GM04503 (cell line): ENCODE measurements around the gene ROGDI.

ENCODE experiments used
- DNase-seq: peaks from one replicate; pipeline ENCODE4 v3.0.0-alpha.2; 2012; ENCODE audit warnings: low read depth

Gene ROGDI, protein sequence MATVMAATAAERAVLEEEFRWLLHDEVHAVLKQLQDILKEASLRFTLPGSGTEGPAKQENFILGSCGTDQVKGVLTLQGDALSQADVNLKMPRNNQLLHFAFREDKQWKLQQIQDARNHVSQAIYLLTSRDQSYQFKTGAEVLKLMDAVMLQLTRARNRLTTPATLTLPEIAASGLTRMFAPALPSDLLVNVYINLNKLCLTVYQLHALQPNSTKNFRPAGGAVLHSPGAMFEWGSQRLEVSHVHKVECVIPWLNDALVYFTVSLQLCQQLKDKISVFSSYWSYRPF

DNA sequence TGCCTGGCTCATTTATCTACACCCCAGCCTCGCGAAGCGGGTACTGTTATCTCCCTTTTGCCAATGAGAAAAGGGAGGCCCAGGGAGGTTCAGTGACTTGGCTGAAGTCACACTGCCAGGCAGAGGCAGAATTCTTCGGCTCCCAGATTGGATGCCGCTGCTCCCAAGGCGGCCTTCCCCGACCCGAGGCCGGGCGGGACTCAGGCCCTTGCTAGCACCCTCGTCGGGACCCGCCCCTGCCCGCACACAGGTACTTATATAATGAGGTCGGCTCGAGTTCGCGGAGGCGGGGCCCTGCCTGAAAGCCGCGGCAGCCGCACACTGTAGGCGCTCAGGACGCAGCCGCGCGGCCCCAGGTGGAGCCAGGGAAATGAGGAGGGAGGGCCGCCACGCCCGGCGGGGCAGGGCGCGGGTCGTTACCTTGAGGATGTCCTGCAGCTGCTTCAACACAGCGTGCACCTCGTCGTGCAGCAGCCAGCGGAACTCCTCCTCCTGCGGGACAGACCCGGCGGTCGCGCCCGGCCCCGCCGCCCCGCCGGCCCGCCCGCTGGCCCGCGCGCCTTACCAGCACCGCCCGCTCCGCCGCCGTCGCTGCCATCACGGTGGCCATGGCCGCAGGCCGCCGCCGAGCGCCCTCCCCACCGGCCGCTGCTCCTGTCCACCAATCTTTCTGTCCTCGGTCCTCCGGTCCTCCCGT, at the start of gene ROGDI:
Gene ROGDI (minus strand): TSS at position 672 of the 697 bp plus-strand sequence. CDS start 62 bp downstream, at position 610.
- no peak for DNase-seq

DNA sequence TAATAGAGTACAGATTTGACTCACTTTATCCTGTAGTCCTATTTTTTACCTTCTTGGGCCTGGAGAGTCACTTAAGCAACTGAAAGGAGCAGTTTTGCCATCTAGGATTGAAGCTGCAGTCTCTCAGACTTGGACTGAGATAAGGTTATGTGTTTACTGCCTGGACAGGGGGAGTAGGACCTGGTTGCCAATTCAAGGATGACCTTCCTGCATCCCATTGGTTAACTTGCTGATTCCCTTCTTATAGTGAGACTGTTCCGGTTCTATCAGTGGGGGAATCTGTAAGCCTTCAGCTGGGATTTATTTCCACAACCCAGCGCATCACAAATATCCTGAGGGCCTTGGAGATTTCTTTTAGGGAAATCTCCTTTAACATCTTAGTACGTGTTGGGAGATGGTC, 47.8 kb upstream of the ROGDI start:
- no peak for DNase-seq

DNA sequence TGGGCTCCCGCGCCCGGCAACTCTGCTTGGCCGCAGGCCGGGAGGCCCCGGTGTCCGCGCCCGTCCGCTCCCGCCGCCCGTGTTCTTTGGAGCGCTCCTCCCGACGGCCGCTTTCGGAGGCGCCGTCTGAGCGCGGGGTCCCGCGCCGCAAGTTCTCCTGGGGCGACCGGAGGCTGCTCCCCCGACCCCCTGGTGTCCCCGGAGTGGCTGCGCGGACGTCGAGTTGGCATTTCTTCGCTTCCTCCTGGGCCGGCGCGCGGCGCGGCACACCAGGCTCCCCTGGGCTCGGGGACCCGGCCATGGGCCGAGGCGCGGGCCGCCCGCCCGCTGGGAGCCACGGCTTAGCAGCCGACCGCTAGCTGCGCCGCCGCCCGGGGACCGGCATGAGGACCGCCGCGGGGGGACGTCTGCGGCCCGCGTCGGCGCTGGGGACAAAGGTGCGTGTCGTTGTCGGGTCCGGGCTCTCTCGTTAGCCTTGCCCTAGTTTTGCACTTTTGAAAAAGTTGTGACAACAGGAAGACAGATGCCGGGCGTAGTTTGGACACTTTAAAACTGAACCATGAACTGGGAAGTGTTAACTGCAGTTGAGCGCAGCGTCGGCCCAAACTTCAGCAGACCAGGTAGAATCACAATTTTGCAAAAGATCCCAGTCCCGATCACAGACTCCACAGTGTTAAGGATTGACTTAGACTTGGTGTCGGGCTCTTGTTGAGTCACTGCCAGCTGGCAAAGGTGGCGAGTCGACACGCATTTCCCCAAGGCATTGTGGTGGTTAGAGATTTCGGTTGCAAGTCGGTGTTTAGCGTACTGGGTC, 45.5 kb upstream of the ROGDI start:
- DNase-seq = no peak

DNA sequence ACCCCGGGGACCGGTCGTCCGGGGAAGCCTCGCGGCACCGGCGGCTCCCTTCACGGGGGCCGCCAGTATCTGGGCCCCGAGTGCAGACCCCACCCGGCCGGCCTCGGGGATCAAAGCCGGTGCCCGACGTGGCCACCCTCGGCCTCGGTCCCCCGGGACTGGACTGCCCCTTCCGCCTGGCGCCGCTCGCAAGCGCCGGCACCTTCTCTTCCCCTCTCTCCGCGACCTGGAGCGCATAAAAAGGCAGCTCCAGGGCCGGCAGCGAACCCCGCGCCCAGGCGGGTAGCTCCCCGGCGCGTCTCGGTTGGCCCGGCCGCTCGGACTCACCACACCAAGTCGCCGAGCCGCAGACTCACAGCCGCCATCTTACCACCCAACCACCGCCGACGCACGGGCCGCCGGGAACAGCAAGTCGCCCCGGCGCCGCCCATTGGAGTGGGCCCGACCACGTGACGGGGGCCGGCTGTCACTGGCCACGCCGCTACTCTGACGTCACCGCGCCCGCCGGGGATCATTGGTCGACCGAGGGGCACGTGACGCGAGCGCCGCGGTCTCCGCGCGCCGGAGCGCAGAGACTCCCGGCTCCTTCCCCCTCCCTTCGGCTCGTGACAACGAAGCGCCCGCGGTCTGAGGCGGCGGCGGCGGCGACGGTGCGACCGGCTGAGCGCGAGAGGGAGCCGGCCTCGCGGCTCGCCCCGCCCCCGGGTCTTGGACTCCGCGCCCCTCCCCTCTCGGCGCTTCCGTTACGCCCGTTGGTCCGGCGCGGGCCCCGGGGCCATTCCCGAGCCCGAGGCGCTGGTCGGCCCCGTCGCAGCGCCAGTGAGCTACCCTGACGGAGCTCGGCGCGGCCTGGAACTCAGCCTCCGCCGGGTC, 44.7 kb upstream of the ROGDI start, which contains the start of the genes GLYR1 and UBN1:
Gene GLYR1 (minus strand): TSS at position 388 of the 873 bp plus-strand sequence. CDS start 23 bp downstream, at position 365.
Gene UBN1 (plus strand): TSS at position 581 of the 873 bp plus-strand sequence. CDS start 5,437 bp downstream, outside the sequence.
- peak; percentile 69 for DNase-seq

DNA sequence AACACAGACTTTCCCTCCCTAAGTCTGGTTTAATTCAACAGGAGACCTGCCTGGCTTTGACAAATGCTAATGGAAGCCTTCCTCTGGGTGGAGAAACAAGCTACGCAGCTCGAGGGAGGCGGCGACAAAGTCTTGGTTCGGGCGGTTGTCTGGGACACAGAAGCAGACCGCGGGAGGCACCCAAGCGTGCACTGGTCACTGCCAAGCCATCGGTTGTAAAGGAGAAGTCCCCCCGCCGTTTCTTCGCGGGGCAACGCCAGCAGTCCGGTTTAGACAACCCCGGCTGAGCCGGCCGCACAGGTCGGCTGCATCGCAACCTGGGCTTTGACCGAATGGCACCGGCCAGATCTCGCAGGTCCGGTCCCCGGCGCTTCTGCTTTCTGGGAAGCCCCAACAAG, 44.1 kb upstream of the ROGDI start:
- DNase-seq = no peak

DNA sequence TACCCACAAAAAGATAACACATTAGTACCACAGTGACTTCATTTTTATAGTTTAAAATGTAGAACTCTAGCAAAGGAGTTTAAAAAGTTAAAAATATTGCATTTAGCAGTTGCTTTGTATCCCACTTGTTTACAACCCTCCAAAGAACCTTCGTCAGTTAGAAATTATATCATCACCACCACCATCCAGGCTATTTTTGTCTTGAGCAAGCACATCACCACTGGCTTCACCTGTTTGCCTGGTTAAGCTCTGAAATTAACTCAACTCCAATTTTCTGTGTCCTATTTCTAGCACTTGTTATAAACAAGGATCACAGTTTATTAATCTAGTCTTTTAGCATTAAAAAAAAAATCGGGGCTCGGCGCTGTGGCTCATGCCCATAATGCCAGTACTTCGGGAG, 38.6 kb upstream of the ROGDI start:
- no peak for DNase-seq

DNA sequence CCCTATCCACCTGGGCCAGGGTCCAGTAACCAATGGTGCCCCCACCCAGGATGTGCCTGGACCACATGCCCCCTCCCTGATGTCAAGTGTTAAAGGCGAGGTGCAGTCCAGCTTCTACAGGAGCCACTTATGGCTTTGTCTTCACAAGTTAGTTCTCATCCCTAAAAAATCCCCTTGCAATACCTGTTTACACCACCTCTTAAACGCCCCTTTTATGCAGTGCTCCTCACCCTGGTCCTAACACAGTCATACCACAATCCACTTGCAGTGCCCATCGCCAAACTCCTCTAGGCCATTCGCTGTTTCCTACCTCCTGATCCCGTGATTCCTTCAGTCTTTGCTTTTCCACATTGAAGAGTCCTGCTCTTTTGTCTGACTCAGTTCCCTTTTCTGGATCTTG, 37.5 kb upstream of the ROGDI start:
- DNase-seq = no peak

DNA sequence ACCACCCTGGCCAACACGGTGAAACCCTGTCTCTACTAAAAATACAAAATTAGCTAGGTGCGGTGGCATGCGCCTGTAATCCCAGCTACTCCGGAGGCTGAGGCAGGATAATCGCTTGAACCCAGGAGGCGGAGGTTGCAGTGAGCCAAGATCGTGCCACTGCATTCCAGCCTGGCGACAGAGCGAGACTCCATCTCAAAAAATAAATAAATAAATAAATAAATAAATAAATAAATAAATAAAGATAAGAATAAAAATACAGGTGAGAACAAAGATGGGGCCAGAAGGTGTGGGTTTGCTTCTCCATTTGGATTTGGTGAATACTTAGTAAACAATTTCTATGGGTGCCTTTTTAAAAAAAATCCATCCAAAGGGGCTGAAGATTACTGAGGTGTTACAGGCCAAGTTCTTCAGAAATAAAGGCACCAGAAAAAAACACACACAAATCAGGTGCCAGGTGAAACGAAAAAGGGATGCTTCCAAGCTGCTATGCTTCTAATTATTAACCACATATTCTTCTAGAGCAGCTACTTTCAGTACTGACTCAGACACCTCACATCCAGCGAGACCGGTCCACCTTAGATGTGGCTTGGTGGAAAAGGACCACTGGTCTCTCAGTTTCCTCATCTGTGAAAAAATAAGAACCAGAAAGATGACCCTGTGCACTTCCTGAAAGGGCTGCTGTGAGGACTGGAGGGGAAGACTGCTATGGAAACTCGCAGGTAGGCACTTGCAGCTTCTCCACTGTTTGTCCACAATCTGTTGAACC, 35.5 kb upstream of the ROGDI start:
- no peak for DNase-seq

DNA sequence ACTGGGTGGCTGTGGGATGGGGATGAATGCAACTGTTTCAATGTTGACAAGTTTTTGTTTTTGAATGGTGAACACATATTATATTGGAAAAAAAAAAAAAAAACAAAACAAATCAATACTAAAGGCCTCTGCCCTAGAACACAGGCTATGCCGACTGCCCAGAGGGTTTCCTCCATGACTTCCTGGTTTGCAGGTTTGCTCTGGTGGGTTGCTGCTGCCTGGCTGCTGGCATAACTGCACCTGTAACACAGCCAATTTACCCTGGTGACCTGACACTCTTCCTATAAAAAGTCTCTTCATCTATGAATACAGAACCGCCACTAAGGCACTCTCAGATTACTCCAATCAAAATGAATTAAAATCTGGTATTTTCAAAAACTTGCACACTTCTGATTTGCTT, 34.3 kb upstream of the ROGDI start:
- no peak for DNase-seq

DNA sequence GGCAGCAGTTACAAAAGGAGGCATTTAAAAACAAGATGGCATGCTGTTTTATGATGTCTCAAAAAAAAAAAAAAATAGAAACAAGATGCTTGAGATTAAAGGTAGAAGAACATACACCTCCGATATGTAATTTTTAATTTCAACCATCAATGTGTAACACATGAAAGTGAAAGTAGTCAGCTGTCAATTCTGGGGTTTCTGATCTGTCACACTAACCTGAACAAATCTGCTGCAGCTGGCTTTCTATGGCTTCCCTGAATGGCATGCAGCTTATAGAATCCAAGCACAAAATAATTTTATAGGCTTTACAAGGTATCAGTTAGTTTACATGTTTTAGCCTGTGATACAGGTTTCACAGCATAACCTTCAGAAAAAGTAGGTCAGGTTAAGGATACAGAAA, 31.2 kb upstream of the ROGDI start:
- no peak for DNase-seq

DNA sequence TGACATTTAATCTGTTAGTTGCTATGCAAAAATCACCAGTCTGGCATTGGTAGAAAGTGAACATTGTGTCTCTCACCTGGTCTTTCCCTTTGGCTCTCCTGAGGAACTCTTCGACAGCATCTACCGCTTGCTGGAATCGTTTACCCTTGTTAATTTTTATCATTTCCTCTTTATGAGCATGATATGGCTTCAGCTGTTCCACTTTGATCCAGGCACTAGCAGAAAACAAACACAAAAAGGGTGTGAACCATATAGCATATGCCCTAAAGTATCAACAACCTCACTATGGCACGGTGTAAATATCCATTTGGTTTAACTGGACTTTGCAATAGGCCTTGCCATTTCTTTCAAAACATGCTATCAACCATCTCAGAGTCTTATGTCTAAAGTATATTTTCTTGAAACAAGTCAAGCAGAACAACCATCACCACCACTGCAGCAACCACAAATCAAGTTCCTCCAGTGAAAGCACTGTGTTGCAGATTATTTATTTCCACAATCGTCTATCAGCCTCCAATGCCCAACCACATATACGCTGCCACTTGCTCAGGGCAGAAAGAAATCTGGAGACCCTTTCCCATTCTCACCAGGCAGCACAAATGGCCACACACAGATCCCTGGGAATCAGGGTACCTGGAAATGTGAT, 30.4 kb upstream of the ROGDI start:
- no peak for DNase-seq

DNA sequence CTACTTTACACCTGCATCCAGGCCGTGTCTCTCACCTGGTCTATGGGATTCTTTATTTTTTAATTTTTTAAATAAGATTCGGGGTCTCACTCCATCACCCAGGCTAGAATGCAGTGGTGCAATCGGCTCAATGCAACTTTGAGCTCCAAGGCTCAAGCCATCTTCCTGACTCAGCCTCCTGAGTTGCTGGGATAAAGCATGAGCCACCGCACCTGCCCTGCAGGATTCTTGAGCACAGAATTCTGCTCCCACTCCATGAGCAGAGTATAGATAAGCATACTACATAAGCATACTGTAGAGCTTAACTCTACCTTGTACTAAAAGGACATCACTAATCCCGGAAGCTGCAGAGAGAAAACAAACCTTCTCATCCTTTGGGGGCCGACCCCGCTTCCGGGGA, 29.2 kb upstream of the ROGDI start:
- DNase-seq = no peak

DNA sequence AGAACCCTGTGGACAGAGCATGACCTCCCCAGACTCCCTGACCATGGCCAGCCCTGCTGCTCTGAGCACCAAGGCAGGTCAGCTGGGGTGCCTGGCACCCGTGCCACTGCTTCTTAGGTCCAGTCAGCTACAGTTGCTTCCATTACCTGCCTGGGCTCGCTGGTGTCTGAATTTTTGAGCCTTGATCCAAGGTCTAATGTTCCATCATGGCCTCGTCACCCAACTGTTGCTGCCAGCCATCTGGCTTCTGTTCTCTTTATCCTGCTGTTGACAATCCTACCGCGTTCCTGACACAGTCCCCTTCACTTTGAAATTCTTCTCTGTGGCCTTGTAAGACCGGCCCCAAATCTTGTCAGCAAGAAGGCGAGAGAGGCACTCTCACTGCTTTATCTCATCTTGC, 28.0 kb upstream of the ROGDI start:
- no peak for DNase-seq

DNA sequence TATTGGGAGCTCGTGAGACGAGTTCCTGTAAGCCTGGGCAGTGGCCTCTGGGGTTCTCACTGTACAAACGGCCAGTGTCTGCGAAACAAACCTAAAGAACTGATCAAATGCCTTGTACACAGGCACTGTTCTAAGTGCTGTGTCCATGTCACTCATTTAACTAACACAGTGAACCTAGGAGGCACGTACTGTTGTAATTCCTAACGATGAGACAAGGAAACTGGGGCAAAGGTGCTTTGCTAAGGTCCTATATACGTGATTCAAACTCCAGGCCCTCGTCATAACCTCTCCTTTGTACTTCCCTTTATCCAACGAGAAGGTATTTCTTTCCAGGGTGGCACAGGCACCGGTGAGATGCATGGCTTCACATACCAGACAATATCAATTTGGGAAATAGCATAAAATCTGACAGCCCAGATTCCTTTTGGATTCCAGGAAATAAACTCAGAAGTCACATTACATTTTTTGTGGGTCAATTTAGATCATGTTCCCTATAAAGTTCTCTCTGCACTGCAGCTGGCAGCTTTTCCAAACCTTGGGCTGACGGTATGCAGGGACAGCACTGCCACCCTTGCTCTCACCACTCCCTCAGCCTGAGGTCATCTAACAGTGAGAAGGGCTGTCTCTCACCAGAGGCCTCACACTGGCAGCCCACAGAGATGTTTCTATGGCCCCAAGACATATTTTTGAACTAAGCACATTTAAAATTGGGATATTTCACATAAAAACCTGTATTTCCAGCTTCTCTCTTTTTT, 26.3 kb upstream of the ROGDI start:
- DNase-seq = no peak

DNA sequence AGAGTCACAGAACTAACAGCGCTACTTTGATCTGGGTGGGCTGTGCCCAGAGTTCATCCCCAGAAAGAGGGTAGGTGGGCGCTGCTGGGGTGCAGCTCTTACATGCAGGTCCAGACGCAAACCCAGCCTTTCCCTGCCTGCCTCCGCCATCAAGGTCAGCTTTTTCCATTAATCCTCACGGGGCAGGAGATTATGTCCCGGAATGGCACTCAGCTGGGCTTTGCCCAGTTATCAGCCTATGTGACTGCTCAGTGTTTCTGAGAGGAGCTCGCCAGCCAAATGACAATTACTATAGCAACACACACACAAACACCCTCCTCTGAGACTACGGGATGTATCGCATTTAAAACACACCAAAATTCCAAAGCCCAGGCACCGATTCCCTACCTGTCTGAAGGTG, 24.5 kb upstream of the ROGDI start:
- no peak for DNase-seq

DNA sequence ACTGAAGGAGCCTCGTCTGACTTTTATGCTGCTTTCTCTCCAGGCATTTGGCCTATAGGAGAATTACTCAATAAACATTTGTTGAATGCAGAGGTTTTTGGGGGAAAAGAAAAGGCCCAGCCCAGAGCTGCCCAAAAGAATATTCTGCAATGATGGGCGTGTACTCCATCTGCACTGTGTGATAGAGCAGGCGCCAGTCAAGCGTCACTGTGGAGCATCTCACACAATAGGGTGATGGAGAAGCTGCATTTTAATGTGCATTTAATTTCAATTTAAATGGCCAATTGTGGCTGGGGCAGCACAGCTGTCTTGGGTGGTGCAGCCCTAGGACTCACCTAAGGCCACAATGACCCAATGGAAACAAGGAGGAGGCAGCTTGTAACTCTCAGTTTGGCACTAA, 24.1 kb upstream of the ROGDI start:
- DNase-seq = no peak

DNA sequence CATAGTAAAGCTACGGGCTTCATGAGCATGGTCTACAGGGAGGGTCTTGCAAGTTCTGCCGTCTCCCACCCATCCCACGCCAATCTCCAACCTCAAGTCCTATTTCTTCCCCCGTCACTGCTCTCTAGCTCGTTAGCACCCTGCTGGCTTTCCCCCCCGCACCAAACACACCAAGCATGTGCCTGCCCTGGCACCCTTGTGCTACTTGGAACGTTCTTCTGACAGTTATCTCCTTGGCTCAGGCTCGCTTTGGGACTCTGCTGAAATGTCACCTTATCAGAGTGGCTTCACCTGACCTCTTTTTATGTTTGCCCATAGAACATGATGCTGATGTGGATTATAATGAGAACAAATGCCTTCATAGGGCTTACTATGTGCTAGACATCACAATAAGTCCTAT, 22.8 kb upstream of the ROGDI start:
- no peak for DNase-seq

DNA sequence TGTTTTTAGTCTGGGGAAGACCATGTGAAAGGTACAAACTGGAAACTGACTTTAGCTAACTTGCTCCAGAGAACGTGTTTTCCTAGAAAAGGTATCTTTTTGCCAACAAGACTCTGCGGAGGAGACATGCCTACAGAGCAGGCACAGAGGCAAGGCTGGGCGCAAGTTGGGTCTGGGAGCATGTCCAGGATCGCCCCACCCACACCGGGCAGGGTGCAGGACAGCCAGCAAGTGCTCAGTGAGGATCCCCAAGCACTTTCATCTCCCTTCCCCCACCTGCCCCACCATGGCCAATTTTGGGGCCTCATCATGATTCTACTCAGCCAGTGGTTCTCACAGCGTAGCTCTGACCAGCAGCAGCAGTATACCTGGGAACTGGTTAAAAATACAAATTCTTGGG, 18.2 kb upstream of the ROGDI start:
- no peak for DNase-seq

DNA sequence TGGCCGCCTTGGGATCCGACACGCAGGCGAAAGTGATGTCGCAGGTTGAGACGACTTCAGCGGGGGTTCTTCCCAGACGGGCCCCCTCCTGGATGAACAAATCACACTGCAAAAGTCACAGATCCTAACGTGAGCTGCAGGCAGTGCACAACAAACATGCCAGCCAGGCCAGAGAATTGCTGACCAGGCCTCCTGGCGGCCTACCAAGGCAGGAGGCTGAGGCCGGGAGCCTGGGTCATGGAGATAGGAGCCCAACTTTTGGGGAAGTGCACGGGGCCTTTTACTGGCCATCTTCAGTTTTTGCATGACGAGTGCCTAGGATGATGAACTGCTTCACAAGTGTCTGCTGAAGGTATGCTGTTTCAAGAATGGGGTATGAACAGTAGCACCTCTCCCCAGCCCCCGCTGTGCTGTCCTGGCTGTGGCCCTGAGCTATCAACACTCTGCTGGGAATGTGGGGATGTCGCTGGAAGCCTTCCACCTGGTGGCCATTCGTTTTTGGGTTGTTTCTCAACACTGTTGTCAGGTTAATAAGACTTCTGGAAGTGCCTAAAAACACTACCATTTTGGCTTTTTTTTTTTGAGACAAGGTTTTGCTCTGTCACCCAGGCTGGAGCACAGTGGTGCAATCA, 12.2 kb upstream of the ROGDI start:
- DNase-seq = no peak
